AG10803 (cell line): Measurements from ENCODE around the gene EEIG1.

Source experiments
- DNase-seq: peaks from one replicate; pipeline ENCODE4 v3.0.0; 2010; ENCODE audit warnings: low read depth
- H3K4me3 ChIP-seq: 2 replicates; pipeline ENCODE4 v1.5.1; 2011; ENCODE audit warnings: mild to moderate bottlenecking, low read length, control low read depth
- CTCF ChIP-seq: conservative IDR thresholded peaks from 2 replicates; pipeline ENCODE4 v1.5.1; 2011; ENCODE audit warnings: mild to moderate bottlenecking, low read length, control low read depth, inconsistent platforms

EEIG1 gene

GRCh38 chr9:128007566-128008138 lies 26.9 kb upstream of the EEIG1 start:
- DNase-seq = peak; percentile 50
- no peak for TF ChIP-seq CTCF

GRCh38 chr9:128006332-128006996 lies 25.7 kb upstream of the EEIG1 start:
- no peak overlapping the region for H3K4me3 ChIP-seq
- no peak for TF ChIP-seq CTCF
- DNase-seq = no peak

More at GRCh38 chr9:128007566-128008138, 26.9 kb upstream of the EEIG1 start:
- H3K4me3 ChIP-seq = no peak overlapping the region

GRCh38 chr9:128005923-128006322 lies 25.1 kb upstream of the EEIG1 start:
- DNase-seq = no peak
- H3K4me3 ChIP-seq = no peak overlapping the region
- TF ChIP-seq CTCF = no peak

GRCh38 chr9:128003966-128004604 lies 23.3 kb upstream of the EEIG1 start:
- no peak overlapping the region for H3K4me3 ChIP-seq
- TF ChIP-seq CTCF = no peak
- no peak for DNase-seq

- no peak overlapping the region for H3K4me3 ChIP-seq
- no peak for TF ChIP-seq CTCF
- DNase-seq = no peak
Observed at GRCh38 chr9:128002959-128003358, 22.2 kb upstream of the EEIG1 start.

- peak; percentile 90 for DNase-seq
- no peak overlapping the region for H3K4me3 ChIP-seq
- TF ChIP-seq CTCF = peak; percentile 1; the same call in 1 of the 2 replicates
Observed at GRCh38 chr9:128001779-128002298, 21.1 kb upstream of the EEIG1 start.
